Mucosa of descending colon (tissue), 3 donors: ENCODE results near the gene SYT7. TPM values are rescaled to one million over a fixed set of nuclear protein-coding genes. Genes with fewer than 3 reads are reported as not detected.
"Not testable (repeated sequence)": the region's sequence is repeated elsewhere in the genome, so short reads cannot be mapped to it uniquely, and the experiment has no call there.

ENCODE experiments used
- ATAC-seq: fragments of 200-7000 bp; cut with Tn5 transposase; one replicate; pipeline ENCODE4 v1.9.1; 2020; ENCODE audit warnings: mild to moderate bottlenecking, moderate library complexity
- DNase-seq, 3 donors: peaks; one replicate each; pipeline ENCODE4 v3.0.0-alpha.2; 2020
- H3K36me3 ChIP-seq: fragments of 200-600 bp; one replicate; pipeline ENCODE4 v1.8.0; 2021; ENCODE audit warnings: low read depth, mild to moderate bottlenecking
- H3K4me1 ChIP-seq: fragments of 200-600 bp; one replicate; pipeline ENCODE4 v1.8.0; 2021; ENCODE audit warnings: low read depth, mild to moderate bottlenecking
- H3K4me3 ChIP-seq: fragments of 200-600 bp; one replicate; pipeline ENCODE4 v1.8.0; 2021; ENCODE audit warnings: mild to moderate bottlenecking
- H3K9me3 ChIP-seq: fragments of 200-600 bp; one replicate; pipeline ENCODE4 v1.8.0; 2021; ENCODE audit warnings: mild to moderate bottlenecking
- CTCF ChIP-seq: fragments of 200-600 bp; IDR thresholded peaks from one replicate; pipeline ENCODE4 v1.8.0; 2022; ENCODE audit warnings: antibody characterized with exemption, mild to moderate bottlenecking
- intact Hi-C, 2 donors: fragments of 100-400 bp; cut with DNase I in 1 of 2; cut with micrococcal nuclease in 1 of 2; formaldehyde crosslinking; loops; one replicate each; pipeline versions ENCODE4 v1.11.0 to v1.11.1; 2022; cut with DNase I, micrococcal nuclease
- total RNA-seq, 3 donors: library from RNA; stranded (reverse); fragmentation: NEBNext Ultra II Directional in 2 of 3; extraction: Animal tissue kit (Norgen Biotek cat#: 25700) in 2 of 3; gene quantifications; one replicate each; pipeline versions ENCODE4 v1.2.1 to v1.2.4, GENCODE V29; 2021 to 2023
- donor health status: DM: no; HTN: no; CAD: no; lungs with moderate emphysema.
- donor health status: DM: no; HTN: no; CAD: no.
- donor health status: DM: no; HTN: yes; CAD: no.

SYT7 gene
- total RNA-seq, 3 donors from 2014 or later = 8.2 to 19.7 (median 19.0) TPM

GRCh38 chr11:61618978-61619377 is 38.1 kb upstream of the SYT7 start:
- Histone ChIP-seq H3K4me1 (no peaks in the 10 kb centered on the region), H3K36me3 (no peaks in the 10 kb centered on the region), H3K9me3 (no peaks in the 10 kb centered on the region), H3K4me3 (no peak overlapping the region)
- intact Hi-C loops = no loop called here
- ATAC-seq (no peak), DNase-seq (no peak)
- no peak for TF ChIP-seq CTCF

- H3K9me3 ChIP-seq = no peaks in the 10 kb centered on the region
- TF ChIP-seq CTCF = no peak
- DNase-seq = no peak
- H3K4me3 ChIP-seq = no peak overlapping the region
- ATAC-seq = no peak
- intact Hi-C loops = no loop called here
- H3K4me1 ChIP-seq = no peaks in the 10 kb centered on the region
- H3K36me3 ChIP-seq = no peaks in the 10 kb centered on the region
These were observed 36.6 kb upstream of the SYT7 start for GRCh38 chr11:61617515-61617914.

GRCh38 chr11:61616434-61616833 is 35.6 kb upstream of the SYT7 start:
- ATAC-seq (no peak), DNase-seq (no peak)
- TF ChIP-seq CTCF = no peak
- H3K9me3 ChIP-seq = no peaks in the 10 kb centered on the region
- no peaks in the 10 kb centered on the region for H3K36me3 ChIP-seq
- intact Hi-C loops = no loop called here
- H3K4me3 ChIP-seq = no peak overlapping the region
- H3K4me1 ChIP-seq = no peaks in the 10 kb centered on the region

- H3K4me3 ChIP-seq, H3K4me1 ChIP-seq, DNase-seq, H3K9me3 ChIP-seq, H3K36me3 ChIP-seq, intact Hi-C loops, ATAC-seq: not testable (repeated sequence)
These were observed 33.9 kb upstream of the SYT7 start for GRCh38 chr11:61614782-61615181.

- intact Hi-C loops = no loop called here
These were observed 33.0 kb upstream of the SYT7 start for GRCh38 chr11:61613870-61614269.

GRCh38 chr11:61613051-61613450 is 32.2 kb upstream of the SYT7 start:
- Histone ChIP-seq H3K36me3 (no peaks in the 10 kb centered on the region), H3K4me1 (peaks cover 19% of the 10 kb centered on the region), H3K9me3 (no peaks in the 10 kb centered on the region), H3K4me3 (no peak overlapping the region)
- intact Hi-C loops = no loop called here
- ATAC-seq = no peak
- no peak for TF ChIP-seq CTCF
- no peak for DNase-seq

More at GRCh38 chr11:61613870-61614269, 33.0 kb upstream of the SYT7 start:
- DNase-seq (no peak), ATAC-seq (no peak)
- Histone ChIP-seq H3K4me3 (no peak overlapping the region), H3K9me3 (no peaks in the 10 kb centered on the region), H3K4me1 (peaks cover 11% of the 10 kb centered on the region), H3K36me3 (no peaks in the 10 kb centered on the region)
- no peak for TF ChIP-seq CTCF
